Endothelial cell of umbilical vein (primary cell): ENCODE measurements around the gene TAS1R2. TPM values are rescaled to one million over a fixed set of nuclear protein-coding genes. Genes with fewer than 3 reads are reported as not detected.

Source experiments
- BruUV-seq: library from RNA; stranded (reverse); fragments of 400-500 nt; replicated peaks from 2 replicates; lab custom pipeline; 2021; lab: Mats Ljungman, UMichigan
- CTCF ChIA-PET: fragments of 300-600, 350-600 bp; sonication (Branson Sonifier 250); formaldehyde crosslinking; loops from one replicate; lab custom pipeline; 2021; ENCODE audit warnings: antibody characterized with exemption, inconsistent platforms; lab: Charles Lee
- POLR2A ChIA-PET: fragments of 300-600, 350-600 bp; sonication (Branson Sonifier 250); formaldehyde crosslinking; loops from one replicate; lab custom pipeline; 2021; ENCODE audit warnings: antibody characterized with exemption, inconsistent platforms; lab: Charles Lee
- DNase-seq: peaks from one replicate; pipeline ENCODE4 v3.0.0-alpha.2; 2011; ENCODE audit warnings: low read depth, low spot score
- FAIRE-seq: peaks from 2 replicates; lab custom pipeline; 2011; peaks lifted over from hg19 to GRCh38; lab: Jason Lieb, UNC
- H2AFZ ChIP-seq: 2 replicates; pipeline ENCODE4 v1.6.0; 2012; ENCODE audit warnings: low read depth, low read length, control low read depth, inconsistent platforms
- H3K27ac ChIP-seq: 2 replicates; pipeline ENCODE4 v1.5.1; 2011; ENCODE audit warnings: low read depth, mild to moderate bottlenecking, control low read depth, low read length, moderate library complexity; ENCODE audit not compliant: insufficient read depth
- H3K27me3 ChIP-seq, 2 experiments: 2 replicates each; pipeline versions ENCODE4 v1.6.0 to v1.6.1; 2011; ENCODE audit warnings: low read length in 2 of 2, mixed read lengths in 1 of 2; ENCODE audit not compliant: control insufficient read depth in 2 of 2, insufficient read depth in 2 of 2
- H3K36me3 ChIP-seq, 2 experiments: 2 replicates in 1 of 2; 3 replicates in 1 of 2; pipeline ENCODE4 v1.5.1; 2011; ENCODE audit warnings: low read length in 2 of 2, mild to moderate bottlenecking in 1 of 2, moderate library complexity in 1 of 2; ENCODE audit not compliant: control insufficient read depth in 2 of 2, insufficient read depth in 2 of 2; ENCODE audit errors: extremely low read depth in 1 of 2
- H3K4me1 ChIP-seq: 3 replicates; pipeline ENCODE4 v1.5.1; 2011; ENCODE audit warnings: mild to moderate bottlenecking, low read length; ENCODE audit not compliant: control insufficient read depth, insufficient read depth; ENCODE audit errors: extremely low read depth
- H3K4me2 ChIP-seq: 2 replicates; pipeline ENCODE4 v1.6.1; 2011; ENCODE audit warnings: low read length, control low read depth, mixed read lengths; ENCODE audit not compliant: insufficient read depth
- H3K4me3 ChIP-seq, 3 experiments: fragments of 200-600 bp in 1 of 3; sonication (generic), shearing (Covaris generic) in 1 of 3; replicated peaks in 1 of 3; 2 replicates each; pipeline ENCODE4 v1.5.1; 2011 to 2016; ENCODE audit warnings: control low read depth in 3 of 3, low read length in 3 of 3, mild to moderate bottlenecking in 2 of 3, inconsistent platforms in 1 of 3, low read depth in 1 of 3, moderate library complexity in 1 of 3; ENCODE audit not compliant: insufficient read depth in 1 of 3
- H3K79me2 ChIP-seq: 2 replicates; pipeline ENCODE4 v1.6.0; 2012; ENCODE audit warnings: low read length, inconsistent platforms; ENCODE audit not compliant: control insufficient read depth, insufficient read depth
- H3K9ac ChIP-seq: replicated peaks from 2 replicates; pipeline ENCODE3; 2011; ENCODE audit warnings: low read length, control low read depth; ENCODE audit not compliant: insufficient read depth; ENCODE audit errors: extremely low read depth
- H3K9me1 ChIP-seq: replicated peaks from 3 replicates; pipeline ENCODE4 v1.6.0; 2011; ENCODE audit warnings: mild to moderate bottlenecking, low read length; ENCODE audit not compliant: control insufficient read depth, insufficient read depth; ENCODE audit errors: extremely low read depth
- H3K9me3 ChIP-seq: replicated peaks from 2 replicates; pipeline ENCODE4 v1.5.1; 2012; ENCODE audit warnings: low read length, inconsistent platforms; ENCODE audit not compliant: control insufficient read depth, insufficient read depth
- H4K20me1 ChIP-seq: replicated peaks from 2 replicates; pipeline ENCODE3; 2011; ENCODE audit warnings: mild to moderate bottlenecking, low read length; ENCODE audit not compliant: control insufficient read depth, insufficient read depth; ENCODE audit errors: extremely low read depth
- EZH2 ChIP-seq: IDR thresholded peaks from 2 replicates; pipeline ENCODE4 v1.6.1; 2012; ENCODE audit warnings: borderline replicate concordance, low read depth, mild to moderate bottlenecking, moderate library complexity, low read length, inconsistent platforms; ENCODE audit not compliant: severe bottlenecking
- FOS ChIP-seq: IDR thresholded peaks from 2 replicates; pipeline ENCODE4 v1.6.1; 2011; ENCODE audit warnings: mild to moderate bottlenecking, low read length, moderate library complexity, borderline replicate concordance; ENCODE audit not compliant: insufficient read depth
- GATA2 ChIP-seq: IDR thresholded peaks from 2 replicates; pipeline ENCODE4 v1.7.0; 2011; ENCODE audit warnings: low read depth, mild to moderate bottlenecking, moderate library complexity, mixed read lengths, low read length; ENCODE audit not compliant: insufficient read length, insufficient read depth
- JUN ChIP-seq: IDR thresholded peaks from 2 replicates; pipeline ENCODE4 v1.6.1; 2011; ENCODE audit warnings: borderline replicate concordance, low read depth; ENCODE audit not compliant: insufficient read length, insufficient read depth
- MAX ChIP-seq: IDR thresholded peaks from 2 replicates; pipeline ENCODE4 v1.6.1; 2011; ENCODE audit not compliant: insufficient read depth, insufficient read length
- MYC ChIP-seq: IDR thresholded peaks from one replicate; pipeline ENCODE4 v1.6.1; 2011; ENCODE audit warnings: mild to moderate bottlenecking, low read depth, low read length
- POLR2A ChIP-seq: IDR thresholded peaks from 2 replicates; pipeline ENCODE4 v1.6.1; 2012; ENCODE audit warnings: low read depth, mild to moderate bottlenecking, control low read depth, low read length
- POLR2AphosphoS5 ChIP-seq: IDR thresholded peaks from 2 replicates; pipeline ENCODE4 v1.6.1; 2012; ENCODE audit warnings: low read depth, mild to moderate bottlenecking, control low read depth, low read length, moderate library complexity; ENCODE audit not compliant: insufficient read depth
- dilution Hi-C: fragments of 300-500 bp; cut with MboI; formaldehyde crosslinking; loops from one replicate; pipeline ENCODE4 v1.15.0; 2019; ENCODE audit warnings: low sequenced_read_pairs; ENCODE audit not compliant: extremely low pct_ligation_motif_present
- intact Hi-C: fragments of 100-400 bp; cut with micrococcal nuclease; formaldehyde crosslinking; loops from one replicate; pipeline ENCODE4 v1.10.0; 2022
- polyA plus RNA-seq, 4 experiments: library from polyadenylated mRNA; depleted of rRNA in 3 of 4; stranded (reverse) in 3 of 4; unstranded in 1 of 4; fragments of >200 nt; gene quantifications; 2 replicates each; pipeline versions ENCODE4 v1.2.1 to v1.2.3, GENCODE V29; 2011 to 2012; ENCODE audit warnings: missing spikeins in 1 of 4
- total RNA-seq: library from RNA; stranded (reverse); gene quantifications from 2 replicates; pipeline ENCODE4 v1.2.3, GENCODE V29; 2021
- TF ChIP-seq, protein P1 (sequence below), 2 donors: IDR thresholded peaks; 1 replicate in 1 of 2; 2 replicates in 1 of 2; pipeline ENCODE4 v1.5.1; 2011; ENCODE audit warnings: low read length in 2 of 2, mild to moderate bottlenecking in 2 of 2, moderate library complexity in 2 of 2, control low read depth in 1 of 2, inconsistent platforms in 1 of 2, low read depth in 1 of 2; ENCODE audit not compliant: insufficient read depth in 1 of 2; ENCODE audit errors: extremely low read depth in 1 of 2

TAS1R2 gene
- total and polyA plus RNA-seq, 2 donors (not counting 3 experiments of a cell fraction or from before 2014, with no cell fraction given), result not detected

GRCh38 chr1:18814874-18815531 lies 44.5 kb downstream of the TAS1R2 start:
- H3K27ac ChIP-seq, result no peak overlapping the region
- dilution Hi-C loops, result no loop called here
- TF ChIP-seq EZH2, result no peak
- TF ChIP-seq MAX, result no peak
- no peak for TF ChIP-seq JUN
- no peak for TF ChIP-seq FOS
- no peak for TF ChIP-seq POLR2AphosphoS5
- no peak for TF ChIP-seq MYC
- TF ChIP-seq, protein P1, sequence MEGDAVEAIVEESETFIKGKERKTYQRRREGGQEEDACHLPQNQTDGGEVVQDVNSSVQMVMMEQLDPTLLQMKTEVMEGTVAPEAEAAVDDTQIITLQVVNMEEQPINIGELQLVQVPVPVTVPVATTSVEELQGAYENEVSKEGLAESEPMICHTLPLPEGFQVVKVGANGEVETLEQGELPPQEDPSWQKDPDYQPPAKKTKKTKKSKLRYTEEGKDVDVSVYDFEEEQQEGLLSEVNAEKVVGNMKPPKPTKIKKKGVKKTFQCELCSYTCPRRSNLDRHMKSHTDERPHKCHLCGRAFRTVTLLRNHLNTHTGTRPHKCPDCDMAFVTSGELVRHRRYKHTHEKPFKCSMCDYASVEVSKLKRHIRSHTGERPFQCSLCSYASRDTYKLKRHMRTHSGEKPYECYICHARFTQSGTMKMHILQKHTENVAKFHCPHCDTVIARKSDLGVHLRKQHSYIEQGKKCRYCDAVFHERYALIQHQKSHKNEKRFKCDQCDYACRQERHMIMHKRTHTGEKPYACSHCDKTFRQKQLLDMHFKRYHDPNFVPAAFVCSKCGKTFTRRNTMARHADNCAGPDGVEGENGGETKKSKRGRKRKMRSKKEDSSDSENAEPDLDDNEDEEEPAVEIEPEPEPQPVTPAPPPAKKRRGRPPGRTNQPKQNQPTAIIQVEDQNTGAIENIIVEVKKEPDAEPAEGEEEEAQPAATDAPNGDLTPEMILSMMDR (IDR thresholded peaks at IDR 0.05; ENCODE audit: extremely low read depth in 1 of 2, insufficient read depth in 1 of 2, low read depth in 1 of 2, low read length in 2 of 2), result no peak
- TF ChIP-seq GATA2, result no peak
- no peak for TF ChIP-seq POLR2A
- H3K9me3 ChIP-seq, result no peaks in the 10 kb centered on the region
- H4K20me1 ChIP-seq, result no peaks in the 10 kb centered on the region
- H3K9me1 ChIP-seq, result no peaks in the 10 kb centered on the region
- H3K79me2 ChIP-seq, result no peaks in the 10 kb centered on the region
- no peak overlapping the region for H3K4me3 ChIP-seq
- POLR2A ChIA-PET, result no interaction called here
- no peak overlapping the region for H3K9ac ChIP-seq
- no peak overlapping the region for H3K4me2 ChIP-seq
- H3K4me1 ChIP-seq, result no peaks in the 10 kb centered on the region
- no TSS peak for BruUV-seq
- FAIRE-seq (no peak), DNase-seq (no peak)
- intact Hi-C loops, result no loop called here
- H3K27me3 ChIP-seq, result peaks cover 3 to 5% of the 10 kb centered on the region in 2 experiments
- CTCF ChIA-PET, result interaction anchor here (11.0 kb wide), 1 partner anchor 218 kb away, joined by 206 read pairs; no protein-coding TSS in a partner anchor
- no peaks in the 10 kb centered on the region for H3K36me3 ChIP-seq
- H2AFZ ChIP-seq, result no peak overlapping the region
